ENCODE measurements around the gene FAM200A. TPM values are rescaled to one million over a fixed set of nuclear protein-coding genes. Genes with fewer than 3 reads are reported as not detected.
"Not testable (repeated sequence)": the region's sequence is repeated elsewhere in the genome, so short reads cannot be mapped to it uniquely, and the experiment has no call there.

FAM200A gene
- total RNA-seq, 1 donor from 2014 or later: 7.3 TPM

GRCh38 chr7:99558306-99559174 lies 6.6 kb upstream of the FAM200A start, which contains the start of gene ZNF655:
ZNF655 (plus strand) TSS chr7:99558642; CDS start chr7:99560560, 1,918 bp downstream.
- DNase-seq: peak; percentile 98

GRCh38 chr7:99557940-99558305 lies 6.0 kb upstream of the FAM200A start:
- no peak for DNase-seq

- no peak for DNase-seq
These were observed 5.3 kb upstream of the FAM200A start for GRCh38 chr7:99557196-99557607.

GRCh38 chr7:99554939-99555338 lies 3.0 kb upstream of the FAM200A start:
- no peak for DNase-seq

GRCh38 chr7:99553039-99553438 lies 1.1 kb upstream of the FAM200A start:
- DNase-seq: no peak

GRCh38 chr7:99551334-99551733 lies 580 bp downstream of the FAM200A start:
- DNase-seq: peak; percentile 17

GRCh38 chr7:99549545-99549944 lies 2.4 kb downstream of the FAM200A start:
- DNase-seq: not testable (repeated sequence)

GRCh38 chr7:99545308-99545707 lies 6.6 kb downstream of the FAM200A start:
- not testable (repeated sequence) for DNase-seq

GRCh38 chr7:99543916-99544315 lies 8.0 kb downstream of the FAM200A start:
- no peak for DNase-seq

GRCh38 chr7:99543081-99543671 lies 8.7 kb downstream of the FAM200A start:
- no peak for DNase-seq

- no peak for DNase-seq
These were observed 10.7 kb downstream of the FAM200A start for GRCh38 chr7:99541212-99541611.

GRCh38 chr7:99540542-99540941 lies 11.4 kb downstream of the FAM200A start:
- no peak for DNase-seq

GRCh38 chr7:99539213-99539811 lies 12.6 kb downstream of the FAM200A start:
- no peak for DNase-seq

GRCh38 chr7:99535667-99536066 lies 16.2 kb downstream of the FAM200A start:
- DNase-seq: no peak

- no peak for DNase-seq
These were observed 20.6 kb downstream of the FAM200A start for GRCh38 chr7:99531354-99531765.

- no peak for DNase-seq
These were observed 26.0 kb downstream of the FAM200A start for GRCh38 chr7:99525713-99526440.

GRCh38 chr7:99521399-99521798 lies 30.5 kb downstream of the FAM200A start:
- no peak for DNase-seq

- no peak for DNase-seq
These were observed 37.9 kb downstream of the FAM200A start for GRCh38 chr7:99514050-99514449.

- DNase-seq: no peak
These were observed 46.6 kb downstream of the FAM200A start for GRCh38 chr7:99505324-99505662.

- peak; percentile 99 for DNase-seq
These were observed 47.2 kb downstream of the FAM200A start, which contains the start of gene ZKSCAN5 for GRCh38 chr7:99504603-99505323. ZKSCAN5 (plus strand) TSS chr7:99504662; CDS start chr7:99506045, 1,383 bp downstream.

GRCh38 chr7:99504281-99504602 lies 47.7 kb downstream of the FAM200A start:
- peak; percentile 99 for DNase-seq

- not testable (repeated sequence) for DNase-seq
These were observed 50.7 kb downstream of the FAM200A start for GRCh38 chr7:99501236-99501635.
